SK-N-MC (cell line): ENCODE results near the gene KLHDC4.

Source experiments
- EZH2 ChIP-seq: fragments of 200-600 bp; sonication (generic); IDR thresholded peaks from one replicate; pipeline ENCODE4 v1.6.1; 2017; ENCODE audit warnings: antibody characterized with exemption
- FOXP2 ChIP-seq: optimal IDR thresholded peaks from 2 replicates; pipeline ENCODE3; 2011; ENCODE audit warnings: mild to moderate bottlenecking, moderate library complexity; ENCODE audit not compliant: insufficient read depth; ENCODE audit errors: extremely low read length, control extremely low read depth
- POLR2AphosphoS5 ChIP-seq: IDR thresholded peaks from 2 replicates; pipeline ENCODE4 v1.6.1; 2012; ENCODE audit warnings: mild to moderate bottlenecking, low read depth, low read length, borderline replicate concordance

- TF ChIP-seq POLR2AphosphoS5 (no peak), EZH2 (no peak), FOXP2 (no peak)
Observed at GRCh38 chr16:87666919-87667318, 98.9 kb downstream of the KLHDC4 start.
